ENCODE results near the gene RAB27A.

Gene RAB27A

GRCh38 chr15:55197362-55197705 is 92.3 kb downstream of the RAB27A start:
- Mint-ChIP-seq H3K4me1 (ENCODE audit: low read depth) (peaks cover 22% of the 10 kb centered on the region), H3K36me3 (ENCODE audit: low read depth) (peaks cover 42% of the 10 kb centered on the region), H3K9me3 (peaks cover 10% of the 10 kb centered on the region), H3K27ac (no peak overlapping the region), H3K4me3 (no peak overlapping the region), H3K27me3 (no peaks in the 10 kb centered on the region)
- DNase-seq, result no peak

GRCh38 chr15:55196458-55197361 is 92.9 kb downstream of the RAB27A start, which contains the start of gene RSL24D1:
RSL24D1 (minus strand) TSS chr15:55196941; CDS start chr15:55196890, 51 bp downstream.
- peak; percentile 93 for DNase-seq
- peaks cover 10% of the 10 kb centered on the region for H3K9me3 Mint-ChIP-seq
- peaks cover 42% of the 10 kb centered on the region for H3K36me3 Mint-ChIP-seq (ENCODE audit: low read depth)
- peaks cover 28% of the 10 kb centered on the region for H3K4me1 Mint-ChIP-seq (ENCODE audit: low read depth)
- no peak within 1 kb of the TSS for H3K27ac Mint-ChIP-seq
- no peak within 1 kb of the TSS for H3K4me3 Mint-ChIP-seq
- no peaks in the 10 kb centered on the region for H3K27me3 Mint-ChIP-seq

DNA sequence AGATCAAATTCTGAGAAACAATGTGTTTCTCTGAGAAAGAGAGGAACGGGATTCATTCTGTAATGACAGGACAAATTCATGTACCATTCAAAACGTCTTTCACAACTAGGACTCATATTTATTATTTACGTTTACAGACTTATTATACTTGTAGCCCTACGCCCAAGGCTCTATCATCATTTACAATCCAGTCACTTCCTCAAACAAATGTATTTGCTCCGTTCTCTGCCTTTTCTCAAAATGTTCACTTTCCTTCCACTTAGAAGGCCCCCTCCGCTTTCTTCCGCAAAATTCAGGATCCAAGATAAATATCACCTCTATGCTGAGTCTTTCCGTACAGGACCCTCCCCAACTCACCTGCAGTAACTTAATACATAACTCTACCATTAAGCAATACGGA is 93.6 kb downstream of the RAB27A start:
- H3K4me3 Mint-ChIP-seq, result no peak overlapping the region
- no peak overlapping the region for H3K27ac Mint-ChIP-seq
- peaks cover 43% of the 10 kb centered on the region for H3K36me3 Mint-ChIP-seq (ENCODE audit: low read depth)
- peaks cover 35% of the 10 kb centered on the region for H3K4me1 Mint-ChIP-seq (ENCODE audit: low read depth)
- no peaks in the 10 kb centered on the region for H3K27me3 Mint-ChIP-seq
- no peak for DNase-seq
- peaks cover 10% of the 10 kb centered on the region for H3K9me3 Mint-ChIP-seq

- H3K27me3 Mint-ChIP-seq, result no peaks in the 10 kb centered on the region
- H3K27ac Mint-ChIP-seq, result no peak overlapping the region
- H3K9me3 Mint-ChIP-seq, result peaks cover 8% of the 10 kb centered on the region
- H3K4me1 Mint-ChIP-seq (ENCODE audit: low read depth), result peaks cover 43% of the 10 kb centered on the region
- peaks cover 50% of the 10 kb centered on the region for H3K36me3 Mint-ChIP-seq (ENCODE audit: low read depth)
- DNase-seq, result no peak
- H3K4me3 Mint-ChIP-seq, result no peak overlapping the region
Observed at GRCh38 chr15:55194256-55194655, 95.4 kb downstream of the RAB27A start.

DNA sequence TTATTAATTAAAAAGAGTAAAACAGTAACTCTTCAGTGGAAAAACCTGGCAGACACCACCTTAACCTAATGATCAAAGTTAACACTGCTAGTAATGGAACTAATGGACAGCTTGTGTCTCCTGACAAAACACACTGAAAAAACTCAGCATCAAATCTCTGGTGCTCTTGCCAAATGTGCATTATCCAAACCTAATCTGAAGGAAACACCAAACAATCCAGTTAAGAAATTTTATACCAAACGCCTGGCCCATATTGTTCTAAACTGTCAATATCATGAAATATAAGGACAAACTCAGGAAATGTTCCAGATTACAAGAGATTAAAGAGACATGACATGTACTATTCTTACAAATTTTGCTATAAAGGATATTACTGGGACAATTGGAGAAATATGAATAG is 103.3 kb downstream of the RAB27A start:
- Mint-ChIP-seq H3K4me3 (no peak overlapping the region), H3K27ac (no peak overlapping the region), H3K4me1 (ENCODE audit: low read depth) (peaks cover 53% of the 10 kb centered on the region), H3K36me3 (ENCODE audit: low read depth) (peaks cover 95% of the 10 kb centered on the region), H3K27me3 (no peaks in the 10 kb centered on the region), H3K9me3 (no peaks in the 10 kb centered on the region)
- no peak for DNase-seq

GRCh38 chr15:55183679-55184078 is 105.9 kb downstream of the RAB27A start:
- no peak for DNase-seq
- peaks cover 37% of the 10 kb centered on the region for H3K4me1 Mint-ChIP-seq (ENCODE audit: low read depth)
- H3K36me3 Mint-ChIP-seq (ENCODE audit: low read depth), result peaks cover 95% of the 10 kb centered on the region
- no peaks in the 10 kb centered on the region for H3K27me3 Mint-ChIP-seq
- no peak overlapping the region for H3K4me3 Mint-ChIP-seq
- H3K9me3 Mint-ChIP-seq, result no peaks in the 10 kb centered on the region
- peak overlapping the region; percentile 7 for H3K27ac Mint-ChIP-seq

- DNase-seq, result no peak
- no peaks in the 10 kb centered on the region for H3K9me3 Mint-ChIP-seq
- no peaks in the 10 kb centered on the region for H3K27me3 Mint-ChIP-seq
- H3K4me1 Mint-ChIP-seq (ENCODE audit: low read depth), result peaks cover 4% of the 10 kb centered on the region
- H3K4me3 Mint-ChIP-seq, result no peak overlapping the region
- H3K27ac Mint-ChIP-seq, result no peak overlapping the region
- peaks cover 90% of the 10 kb centered on the region for H3K36me3 Mint-ChIP-seq (ENCODE audit: low read depth)
Observed at GRCh38 chr15:55179141-55179540, 110.5 kb downstream of the RAB27A start.

DNA sequence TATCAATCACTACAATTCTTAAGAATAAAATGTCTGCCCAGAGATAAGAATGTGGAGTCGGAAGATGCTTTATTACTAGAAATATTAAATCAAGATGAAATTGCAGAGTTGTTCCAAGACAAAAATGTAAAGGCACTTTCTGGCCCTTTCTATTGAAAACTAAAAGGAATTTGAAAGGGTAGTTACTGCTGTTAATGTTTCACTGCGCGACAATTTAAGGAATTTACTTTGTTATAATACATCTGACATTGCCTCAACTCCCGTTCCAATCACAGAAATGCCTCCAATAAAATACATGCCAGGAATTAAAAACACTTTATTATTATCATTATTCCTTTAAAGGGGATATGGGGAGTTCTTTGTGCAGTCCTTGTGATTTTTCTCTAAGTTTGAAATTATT is 119.3 kb downstream of the RAB27A start:
- H3K27me3 Mint-ChIP-seq, result no peaks in the 10 kb centered on the region
- DNase-seq, result no peak
- no peak overlapping the region for H3K4me3 Mint-ChIP-seq
- H3K9me3 Mint-ChIP-seq, result no peaks in the 10 kb centered on the region
- no peaks in the 10 kb centered on the region for H3K4me1 Mint-ChIP-seq (ENCODE audit: low read depth)
- H3K36me3 Mint-ChIP-seq (ENCODE audit: low read depth), result peaks cover 12% of the 10 kb centered on the region
- H3K27ac Mint-ChIP-seq, result no peak overlapping the region

DNA sequence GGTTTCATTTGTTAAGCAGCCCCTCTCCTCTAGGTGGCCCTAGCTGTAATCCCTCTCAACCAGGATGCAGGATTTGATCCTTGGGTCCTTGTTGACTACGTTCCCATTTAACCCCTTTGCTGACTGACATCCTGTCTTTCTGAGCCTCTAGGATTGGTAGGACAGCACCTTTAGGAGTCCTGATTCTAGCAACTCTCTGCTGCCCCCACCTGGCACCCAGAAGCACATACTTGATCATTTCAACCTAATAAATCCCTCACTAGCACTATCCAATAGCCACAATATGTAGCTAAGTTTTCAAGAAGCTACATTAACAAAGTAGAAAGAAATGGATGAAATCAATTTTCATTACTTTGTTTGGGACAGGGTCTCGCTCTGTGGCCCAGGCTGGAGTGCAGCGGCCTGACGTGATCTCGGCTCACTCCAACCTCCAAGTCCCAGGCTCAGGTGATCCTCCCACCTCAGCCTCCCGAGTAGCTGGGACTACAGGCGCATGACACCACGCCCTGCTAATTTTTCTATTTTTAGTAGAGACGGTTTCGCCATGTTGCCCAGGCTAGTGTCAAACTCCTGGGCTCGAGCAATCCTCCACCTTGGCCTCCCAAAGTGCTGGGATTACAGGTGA is 121.2 kb downstream of the RAB27A start:
- no peaks in the 10 kb centered on the region for H3K4me1 Mint-ChIP-seq (ENCODE audit: low read depth)
- H3K4me3 Mint-ChIP-seq, result no peak overlapping the region
- no peaks in the 10 kb centered on the region for H3K27me3 Mint-ChIP-seq
- H3K36me3 Mint-ChIP-seq (ENCODE audit: low read depth), result no peaks in the 10 kb centered on the region
- DNase-seq, result peak; percentile 62
- no peaks in the 10 kb centered on the region for H3K9me3 Mint-ChIP-seq
- H3K27ac Mint-ChIP-seq, result no peak overlapping the region

DNA sequence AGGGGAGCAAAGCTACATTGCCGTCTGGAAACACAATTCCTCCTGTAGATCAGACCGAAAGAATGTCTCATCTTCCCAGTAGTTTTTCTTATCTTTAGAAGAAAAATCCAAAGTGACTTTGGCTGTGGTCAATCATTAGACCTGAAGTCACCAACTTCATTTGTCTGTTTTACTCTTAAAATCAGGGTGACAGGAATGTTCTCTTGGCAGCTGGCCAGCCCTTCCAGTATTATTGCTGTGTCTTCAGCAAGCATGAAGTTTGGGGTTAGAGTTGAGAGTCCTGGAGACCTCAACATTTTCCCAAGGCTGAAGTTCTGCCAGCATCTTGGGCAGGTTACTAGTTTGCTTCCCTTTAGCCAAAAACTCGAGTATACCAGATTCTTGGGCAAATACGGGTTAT is 125.3 kb downstream of the RAB27A start:
- DNase-seq, result no peak
- H3K27ac Mint-ChIP-seq, result no peak overlapping the region
- H3K9me3 Mint-ChIP-seq, result no peaks in the 10 kb centered on the region
- no peaks in the 10 kb centered on the region for H3K27me3 Mint-ChIP-seq
- no peak overlapping the region for H3K4me3 Mint-ChIP-seq
- H3K4me1 Mint-ChIP-seq (ENCODE audit: low read depth), result no peaks in the 10 kb centered on the region
- no peaks in the 10 kb centered on the region for H3K36me3 Mint-ChIP-seq (ENCODE audit: low read depth)

Data from activated T-cell treated with anti-CD3 and anti-CD28 coated beads, Interleukin-2, amount 50 U/mL, for 24 hours (primary cell).